B cell (primary cell): ENCODE data around the gene HIP1.

Experiments
- EZH2 ChIP-seq: IDR thresholded peaks from 2 replicates; pipeline ENCODE4 v1.6.1; 2012; ENCODE audit warnings: borderline replicate concordance, low read depth, mild to moderate bottlenecking, moderate library complexity, low read length; ENCODE audit not compliant: insufficient read depth, poor library complexity, severe bottlenecking
- TF ChIP-seq, protein P1 (sequence below): fragments of 200-600 bp; IDR thresholded peaks from one replicate; pipeline ENCODE4 v1.8.0; 2022; ENCODE audit warnings: antibody characterized with exemption, mild to moderate bottlenecking

DNA sequence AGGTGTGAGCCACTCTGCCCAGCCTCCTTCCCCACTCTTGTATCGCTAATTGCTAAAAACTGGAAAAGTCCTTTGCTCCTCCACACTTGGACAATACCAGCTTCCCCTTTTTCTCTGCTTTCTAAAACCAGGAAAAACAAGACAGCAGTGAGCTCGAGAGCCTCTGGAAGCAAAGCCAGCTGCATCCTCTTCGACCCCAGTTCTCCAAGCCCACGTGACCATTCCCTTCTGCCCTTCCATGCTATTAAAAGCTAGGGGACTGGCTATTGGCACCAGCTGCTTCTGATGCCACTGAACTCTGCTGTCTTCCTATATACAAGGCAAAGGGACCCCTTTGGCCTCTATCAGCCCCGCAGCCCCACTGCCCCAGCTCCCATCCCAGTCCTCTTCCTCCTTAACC lies 154.4 kb downstream of the HIP1 start:
- TF ChIP-seq, protein P1, sequence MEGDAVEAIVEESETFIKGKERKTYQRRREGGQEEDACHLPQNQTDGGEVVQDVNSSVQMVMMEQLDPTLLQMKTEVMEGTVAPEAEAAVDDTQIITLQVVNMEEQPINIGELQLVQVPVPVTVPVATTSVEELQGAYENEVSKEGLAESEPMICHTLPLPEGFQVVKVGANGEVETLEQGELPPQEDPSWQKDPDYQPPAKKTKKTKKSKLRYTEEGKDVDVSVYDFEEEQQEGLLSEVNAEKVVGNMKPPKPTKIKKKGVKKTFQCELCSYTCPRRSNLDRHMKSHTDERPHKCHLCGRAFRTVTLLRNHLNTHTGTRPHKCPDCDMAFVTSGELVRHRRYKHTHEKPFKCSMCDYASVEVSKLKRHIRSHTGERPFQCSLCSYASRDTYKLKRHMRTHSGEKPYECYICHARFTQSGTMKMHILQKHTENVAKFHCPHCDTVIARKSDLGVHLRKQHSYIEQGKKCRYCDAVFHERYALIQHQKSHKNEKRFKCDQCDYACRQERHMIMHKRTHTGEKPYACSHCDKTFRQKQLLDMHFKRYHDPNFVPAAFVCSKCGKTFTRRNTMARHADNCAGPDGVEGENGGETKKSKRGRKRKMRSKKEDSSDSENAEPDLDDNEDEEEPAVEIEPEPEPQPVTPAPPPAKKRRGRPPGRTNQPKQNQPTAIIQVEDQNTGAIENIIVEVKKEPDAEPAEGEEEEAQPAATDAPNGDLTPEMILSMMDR: no peak
- TF ChIP-seq EZH2: no peak
